HepG2 (cell line): ENCODE data around the gene CAMSAP1. TPM values are rescaled to one million over a fixed set of nuclear protein-coding genes. Genes with fewer than 3 reads are reported as not detected.

Experiments used
- ATAC-seq: fragments of 200-7000 bp; cut with Tn5 transposase; 3 replicates; pipeline ENCODE4 v1.9.1; 2020; ENCODE audit warnings: mild to moderate bottlenecking, moderate library complexity
- BruUV-seq: library from RNA; stranded (reverse); fragments of 400-500 nt; replicated peaks from 2 replicates; lab custom pipeline; 2021; lab: Mats Ljungman, UMichigan
- CTCF ChIA-PET: fragments of 300-600 bp; formaldehyde crosslinking; extraction: SDS; loops from one replicate; lab custom pipeline; 2021; ENCODE audit warnings: low total read pairs, inconsistent platforms, low intra/inter-chr PET ratio; lab: Yijun Ruan, JAX
- POLR2A ChIA-PET: fragments of 350-600 bp; sonication (Branson Sonifier 250); formaldehyde crosslinking; loops from one replicate; lab custom pipeline; 2020; ENCODE audit warnings: antibody characterized with exemption, inconsistent platforms; lab: Yijun Ruan, JAX
- DNase-seq: peaks from one replicate; pipeline ENCODE4 v3.0.0-alpha.2; 2015; ENCODE audit warnings: low spot score
- FAIRE-seq: peaks from 3 replicates; lab custom pipeline; 2011; peaks lifted over from hg19 to GRCh38; lab: Jason Lieb, UNC
- H2AFZ ChIP-seq: one replicate; pipeline ENCODE4 v1.6.1; 2011; ENCODE audit warnings: low read length, inconsistent platforms
- H3K27ac ChIP-seq: fragments of 300-600 bp; 3 replicates; pipeline ENCODE4 v1.8.0; 2011; ENCODE audit warnings: mixed run types, mild to moderate bottlenecking, mixed read lengths, low read length, inconsistent platforms; ENCODE audit not compliant: insufficient read depth; ENCODE audit errors: extremely low read length
- H3K27me3 ChIP-seq, 2 experiments: fragments of 200-600 bp in 1 of 2; 2 replicates in 1 of 2; 3 replicates in 1 of 2; pipeline versions ENCODE4 v1.6.0 to v1.8.0; 2011; ENCODE audit warnings: low read length in 2 of 2, mild to moderate bottlenecking in 2 of 2, moderate library complexity in 2 of 2, inconsistent platforms in 1 of 2; ENCODE audit not compliant: insufficient read depth in 2 of 2, control insufficient read depth in 1 of 2
- H3K36me3 ChIP-seq, 2 experiments: fragments of 200-600 bp in 1 of 2; replicated peaks in 1 of 2; 2 replicates in 1 of 2; 3 replicates in 1 of 2; pipeline versions ENCODE4 v1.5.1 to v1.8.0; 2011; ENCODE audit warnings: low read length in 2 of 2, inconsistent platforms in 1 of 2; ENCODE audit not compliant: insufficient read depth in 2 of 2, control insufficient read depth in 1 of 2
- H3K4me1 ChIP-seq: 2 replicates; pipeline ENCODE4 v1.5.1; 2012; ENCODE audit warnings: low read length, inconsistent platforms; ENCODE audit not compliant: insufficient read depth
- H3K4me2 ChIP-seq: 2 replicates; pipeline ENCODE4 v1.6.0; 2011; ENCODE audit warnings: low read depth, low read length, inconsistent platforms
- H3K4me3 ChIP-seq, 3 experiments: fragments of 200-600 bp in 1 of 3; sonication (generic), shearing (Covaris generic) in 1 of 3; replicated peaks in 1 of 3; 2 replicates each; pipeline ENCODE4 v1.5.1; 2011 to 2016; ENCODE audit warnings: low read length in 3 of 3, inconsistent platforms in 2 of 3, low read depth in 2 of 3, mild to moderate bottlenecking in 2 of 3, control low read depth in 1 of 3, mixed read lengths in 1 of 3; ENCODE audit not compliant: insufficient read depth in 1 of 3
- H3K79me2 ChIP-seq: one replicate; pipeline ENCODE4 v1.6.1; 2011; ENCODE audit warnings: low read length, inconsistent platforms; ENCODE audit not compliant: insufficient read depth
- H3K9ac ChIP-seq: 2 replicates; pipeline ENCODE4 v1.6.0; 2011; ENCODE audit warnings: mild to moderate bottlenecking, low read depth, low read length, inconsistent platforms; ENCODE audit not compliant: insufficient read depth
- H3K9me3 ChIP-seq: 2 replicates; pipeline ENCODE4 v1.5.1; 2012; ENCODE audit warnings: mild to moderate bottlenecking, low read length
- H4K20me1 ChIP-seq: 2 replicates; pipeline ENCODE4 v1.6.0; 2011; ENCODE audit warnings: inconsistent platforms, mild to moderate bottlenecking, low read length, moderate library complexity; ENCODE audit not compliant: insufficient read depth
- HNF4G ChIP-seq, 2 experiments: sonication (generic) in 1 of 2; formaldehyde crosslinking in 1 of 2; IDR thresholded peaks; 2 replicates each; pipeline versions ENCODE4 v1.4.0 to v1.6.1; 2011 to 2020; ENCODE audit warnings: borderline replicate concordance in 2 of 2, low read depth in 2 of 2, mild to moderate bottlenecking in 2 of 2, low read length in 1 of 2, missing genetic modification reagents in 1 of 2, moderate library complexity in 1 of 2
- MAFF ChIP-seq: IDR thresholded peaks from 2 replicates; pipeline ENCODE4 v1.6.1; 2011; ENCODE audit warnings: low read depth, low read length, improper control_type of control experiment
- MED8 ChIP-seq: sonication (generic); formaldehyde crosslinking; IDR thresholded peaks from 2 replicates; pipeline ENCODE4 v1.8.1; 2023; ENCODE audit warnings: mild to moderate bottlenecking, missing genetic modification reagents; ENCODE audit not compliant: insufficient replicate concordance
- MXD4 ChIP-seq: IDR thresholded peaks from 2 replicates; pipeline ENCODE4 v1.6.1; 2016; ENCODE audit warnings: mild to moderate bottlenecking, missing biosample characterization, missing genetic modification reagents
- NAIF1 ChIP-seq: sonication (generic); formaldehyde crosslinking; IDR thresholded peaks from 2 replicates; pipeline ENCODE4 v1.5.0; 2020; ENCODE audit warnings: mild to moderate bottlenecking, missing genetic modification reagents, borderline replicate concordance
- NCOA2 ChIP-seq: sonication (generic); formaldehyde crosslinking; IDR thresholded peaks from 2 replicates; pipeline ENCODE4 v1.8.0; 2022; ENCODE audit warnings: inconsistent platforms
- REST ChIP-seq, 2 experiments: IDR thresholded peaks; 2 replicates each; pipeline ENCODE4 v1.6.1; 2011 to 2012; ENCODE audit warnings: low read length in 2 of 2, borderline replicate concordance in 1 of 2, low read depth in 1 of 2, mild to moderate bottlenecking in 1 of 2, moderate library complexity in 1 of 2
- SP4 ChIP-seq: sonication (generic); formaldehyde crosslinking; IDR thresholded peaks from 2 replicates; pipeline ENCODE4 v1.8.1; 2023; ENCODE audit warnings: mild to moderate bottlenecking, missing genetic modification reagents
- ZBTB20 ChIP-seq: sonication (generic); formaldehyde crosslinking; IDR thresholded peaks from 2 replicates; pipeline ENCODE4 v1.8.1; 2023; ENCODE audit warnings: missing genetic modification reagents, low read depth, mild to moderate bottlenecking, borderline replicate concordance
- ZBTB4 ChIP-seq: sonication (generic); formaldehyde crosslinking; IDR thresholded peaks from 2 replicates; pipeline ENCODE4 v1.4.0; 2020; ENCODE audit warnings: missing genetic modification reagents, mild to moderate bottlenecking, borderline replicate concordance
- ZNF512 ChIP-seq: sonication (generic); formaldehyde crosslinking; IDR thresholded peaks from 2 replicates; pipeline ENCODE4 v1.4.0; 2020; ENCODE audit warnings: mild to moderate bottlenecking, missing genetic modification reagents
- ZNF598 ChIP-seq: sonication (generic); formaldehyde crosslinking; IDR thresholded peaks from 2 replicates; pipeline ENCODE4 v1.5.1; 2020; ENCODE audit warnings: mild to moderate bottlenecking, missing genetic modification reagents, borderline replicate concordance
- ZNF816 ChIP-seq: sonication (generic); formaldehyde crosslinking; IDR thresholded peaks from 2 replicates; pipeline ENCODE4 v1.8.0; 2022; ENCODE audit warnings: missing genetic modification reagents, mild to moderate bottlenecking, borderline replicate concordance
- WGBS: methylation state at CpG from one replicate; pipeline ENCODE4 v1.1.6; 2017; ENCODE audit warnings: low lambda C conversion rate; 5-methylcytosine and 5-hydroxymethylcytosine counted together
- in situ Hi-C: cut with HindIII; loops from 2 replicates; pipeline ENCODE4 v1.10.0; 2017; ENCODE audit warnings: low pct_unique_long_range_greater_than_20kb; ENCODE audit not compliant: extremely low pct_ligation_motif_present
- intact Hi-C: fragments of 100-400 bp; cut with micrococcal nuclease; formaldehyde crosslinking; loops from one replicate; pipeline ENCODE4 v1.10.0; 2022; ENCODE audit not compliant: unreplicated experiment
- polyA plus RNA-seq, 8 experiments: library from polyadenylated mRNA; depleted of rRNA in 3 of 8; stranded (reverse) in 7 of 8; unstranded in 1 of 8; fragments of >200 nt; fragmentation: Illumina TruSeq in 4 of 8; extraction: Trizol in 4 of 8; gene quantifications; 2 replicates each; pipeline versions ENCODE4 v1.2.1 to v1.2.3, GENCODE V29; 2011 to 2016; ENCODE audit warnings: low read depth in 4 of 8, missing spikeins in 1 of 8, mixed read lengths in 1 of 8; ENCODE audit not compliant: insufficient read depth in 1 of 8
- total RNA-seq, 5 experiments: library from RNA; depleted of rRNA; stranded (reverse); fragments of >200 nt; fragmentation: Illumina TruSeq; extraction: Trizol; gene quantifications; 2 replicates each; pipeline ENCODE4 v1.2.3, GENCODE V29; 2016; ENCODE audit warnings: low read depth in 1 of 5

CAMSAP1 gene
- total and polyA plus RNA-seq, 2 of the 13 experiments (the other 11 are each of a cell fraction or from before 2014, with no cell fraction given), result 3.8 to 12.4 TPM

- TF ChIP-seq ZNF598 (CRISPR knock-in tag), result no peak
- TF ChIP-seq ZBTB4 (CRISPR knock-in tag), result no peak
- TF ChIP-seq NAIF1, result no peak
- no peak for TF ChIP-seq HNF4G (IDR thresholded peaks at IDR 0.05; ENCODE audit: borderline replicate concordance, low read depth, low read length)
- no peak for TF ChIP-seq HNF4G (CRISPR knock-in tag; IDR thresholded peaks at IDR 0.05; ENCODE audit: borderline replicate concordance, low read depth)
- TF ChIP-seq NCOA2, result no peak
These were observed 30.4 kb downstream of the CAMSAP1 start (continued) for GRCh38 chr9:135876936-135877335.

GRCh38 chr9:135874859-135875258 lies 32.5 kb downstream of the CAMSAP1 start:
- Histone ChIP-seq H3K27ac (no peak overlapping the region), H3K9me3 (no peaks in the 10 kb centered on the region), H4K20me1 (0 out of 2 replicates have a peak, but pooled peaks cover 4% of the 10 kb centered on the region), H3K36me3 (peaks cover 0 to 2% of the 10 kb centered on the region in 2 experiments; a peak in 2 of 5 replicates), H3K4me2 (no peak overlapping the region), H3K4me3 (no peak overlapping the region), H3K4me1 (no peaks in the 10 kb centered on the region), H3K79me2 (peaks cover 31% of the 10 kb centered on the region), H3K27me3 (no peaks in the 10 kb centered on the region), H3K9ac (no peak overlapping the region), H2AFZ (no peak overlapping the region)
- ChIA-PET POLR2A (no interaction called here), CTCF (no interaction called here)
- WGBS, result 91% methylated on average over 5 of the region's 5 CpGs
- FAIRE-seq (no peak), ATAC-seq (no peak), DNase-seq (no peak)
- no TSS peak for BruUV-seq
- intact Hi-C loops, result no loop called here
- in situ Hi-C loops, result no loop called here
- TF ChIP-seq MAFF (no peak), ZNF512 (CRISPR knock-in tag) (no peak), ZBTB20 (CRISPR knock-in tag) (no peak), ZNF816 (CRISPR knock-in tag) (no peak), REST (IDR thresholded peaks at IDR 0.05; ENCODE audit: borderline replicate concordance in 1 of 2, low read depth in 1 of 2, low read length in 2 of 2) (no peak), MXD4 (CRISPR knock-in tag) (no peak), SP4 (CRISPR knock-in tag) (no peak), MED8 (CRISPR knock-in tag) (no peak)
